GM19193 (cell line): ENCODE measurements around the gene IMMT.
A peak's percentile ranks its signal among the peaks of the same experiment; 100 is the strongest.

Experiments used
- POLR2A ChIP-seq: IDR thresholded peaks from 4 replicates; pipeline ENCODE4 v1.6.1; 2011; ENCODE audit not compliant: insufficient read depth, insufficient read length; ENCODE audit errors: extremely low read depth

Gene IMMT

GRCh38 chr2:86142436-86143257 is 52.6 kb downstream of the IMMT start:
- TF ChIP-seq POLR2A: no peak

GRCh38 chr2:86140969-86141392 is 54.3 kb downstream of the IMMT start:
- no peak for TF ChIP-seq POLR2A

- TF ChIP-seq POLR2A: no peak
These were observed 55.3 kb downstream of the IMMT start for GRCh38 chr2:86139981-86140380.

GRCh38 chr2:86138736-86139625 is 56.3 kb downstream of the IMMT start:
- no peak for TF ChIP-seq POLR2A

GRCh38 chr2:86136141-86136540 is 59.1 kb downstream of the IMMT start:
- no peak for TF ChIP-seq POLR2A

GRCh38 chr2:86135653-86136052 is 59.6 kb downstream of the IMMT start:
- no peak for TF ChIP-seq POLR2A

- TF ChIP-seq POLR2A: no peak
These were observed 60.6 kb downstream of the IMMT start for GRCh38 chr2:86134709-86135108.

- TF ChIP-seq POLR2A: no peak
These were observed 70.6 kb downstream of the IMMT start for GRCh38 chr2:86124683-86125082.

- TF ChIP-seq POLR2A: no peak
These were observed 71.8 kb downstream of the IMMT start for GRCh38 chr2:86123328-86123925.

- TF ChIP-seq POLR2A: no peak
These were observed 77.1 kb downstream of the IMMT start for GRCh38 chr2:86118130-86118529.

- no peak for TF ChIP-seq POLR2A
These were observed 88.2 kb downstream of the IMMT start for GRCh38 chr2:86107031-86107430.

GRCh38 chr2:86105969-86106945 is 89.0 kb downstream of the IMMT start, which contains the start of gene PTCD3:
PTCD3 (plus strand) TSS chr2:86106235; CDS start chr2:86106248, 13 bp downstream.
- TF ChIP-seq POLR2A: peak; percentile 97

- TF ChIP-seq POLR2A: no peak
These were observed 89.9 kb downstream of the IMMT start, which contains the start of gene POLR1A for GRCh38 chr2:86105252-86105968. POLR1A (minus strand) TSS chr2:86105886; CDS start chr2:86105776, 110 bp downstream.
